SKM-1 (cell line): ENCODE results near the gene SLAIN2.
"Not testable (repeated sequence)": the region's sequence is repeated elsewhere in the genome, so short reads cannot be mapped to it uniquely, and the experiment has no call there.

ENCODE experiments used
- DNase-seq: peaks from one replicate; lab custom pipeline; 2025; ENCODE audit not compliant: unreplicated experiment; lab: John Stamatoyannopoulos, UW

Gene SLAIN2

GRCh38 chr4:48432017-48432416 lies 90.7 kb downstream of the SLAIN2 start:
- DNase-seq: no peak

GRCh38 chr4:48436318-48436717 lies 95.0 kb downstream of the SLAIN2 start:
- DNase-seq: no peak

- DNase-seq: no peak
Observed at GRCh38 chr4:48439988-48440387, 98.7 kb downstream of the SLAIN2 start.

- not testable (repeated sequence) for DNase-seq
Observed at GRCh38 chr4:48440914-48441313, 99.6 kb downstream of the SLAIN2 start.

- DNase-seq: no peak
Observed at GRCh38 chr4:48445704-48446103, 104.4 kb downstream of the SLAIN2 start.

- no peak for DNase-seq
Observed at GRCh38 chr4:48446642-48447041, 105.3 kb downstream of the SLAIN2 start.

- DNase-seq: no peak
Observed at GRCh38 chr4:48449151-48449550, 107.8 kb downstream of the SLAIN2 start.

- no peak for DNase-seq
Observed at GRCh38 chr4:48450740-48451139, 109.4 kb downstream of the SLAIN2 start.

- not testable (repeated sequence) for DNase-seq
Observed at GRCh38 chr4:48451656-48452055, 110.3 kb downstream of the SLAIN2 start.

GRCh38 chr4:48454591-48454990 lies 113.3 kb downstream of the SLAIN2 start:
- no peak for DNase-seq

GRCh38 chr4:48461000-48461399 lies 119.7 kb downstream of the SLAIN2 start:
- DNase-seq: no peak

- no peak for DNase-seq
Observed at GRCh38 chr4:48462363-48462762, 121.0 kb downstream of the SLAIN2 start.

GRCh38 chr4:48467442-48467841 lies 126.1 kb downstream of the SLAIN2 start:
- no peak for DNase-seq

- DNase-seq: no peak
Observed at GRCh38 chr4:48467891-48468290, 126.6 kb downstream of the SLAIN2 start.

GRCh38 chr4:48470137-48470536 lies 128.8 kb downstream of the SLAIN2 start:
- DNase-seq: no peak

GRCh38 chr4:48470570-48470969 lies 129.2 kb downstream of the SLAIN2 start:
- DNase-seq: no peak

GRCh38 chr4:48472794-48473193 lies 131.5 kb downstream of the SLAIN2 start:
- no peak for DNase-seq

- no peak for DNase-seq
Observed at GRCh38 chr4:48475770-48476169, 134.4 kb downstream of the SLAIN2 start.
